Measurements from ENCODE around the gene KCTD14. TPM values are rescaled to one million over a fixed set of nuclear protein-coding genes. Genes with fewer than 3 reads are reported as not detected.
"Not testable (repeated sequence)": the region's sequence is repeated elsewhere in the genome, so short reads cannot be mapped to it uniquely, and the experiment has no call there.

The KCTD14 gene
- total RNA-seq, 2 donors from 2014 or later = 8.6 to 12.8 TPM

- H3K36me3 ChIP-seq (ENCODE audit: control insufficient read depth, insufficient read depth, low read length) = peaks cover 24% of the 10 kb centered on the region
- no peak overlapping the region for H3K27ac ChIP-seq (ENCODE audit: low read depth, low read length)
- no peaks in the 10 kb centered on the region for H3K27me3 Mint-ChIP-seq (ENCODE audit: insufficient read depth)
- peaks cover 26% of the 10 kb centered on the region for H3K36me3 Mint-ChIP-seq (ENCODE audit: low read depth)
- H3K4me1 ChIP-seq (ENCODE audit: control insufficient read depth, insufficient read depth, low read length) = no peaks in the 10 kb centered on the region
- no peak for TF ChIP-seq CTCF (conservative IDR thresholded peaks at IDR 0.05)
- H3K9me3 Mint-ChIP-seq = peaks cover 1% of the 10 kb centered on the region
- no peak overlapping the region for H3K9ac ChIP-seq (ENCODE audit: extremely low read depth, low read length, poor library complexity, severe bottlenecking)
- no peak for DNase-seq
- peaks cover 3% of the 10 kb centered on the region for H3K4me1 Mint-ChIP-seq
- no peaks in the 10 kb centered on the region for H3K9me3 ChIP-seq (ENCODE audit: control insufficient read depth, low read length)
- no peak overlapping the region for H3K27ac Mint-ChIP-seq
- no peak overlapping the region for H3K4me3 ChIP-seq (ENCODE audit: low read length)
- WGBS, 2 experiments (ENCODE audit: insufficient coverage in 1 of 2, insufficient read length in 1 of 2) = 96 to 100% methylated on average over 3 to 4 of the region's 5 CpGs
- no peaks in the 10 kb centered on the region for H3K27me3 ChIP-seq (ENCODE audit: control insufficient read depth, insufficient read depth, low read length, poor library complexity, severe bottlenecking)
- no peak overlapping the region for H3K4me3 Mint-ChIP-seq
Observed at GRCh38 chr11:77990981-77991380, 32.1 kb downstream of the KCTD14 start.

GRCh38 chr11:77986456-77986855 is 36.6 kb downstream of the KCTD14 start:
- H3K9me3 ChIP-seq (ENCODE audit: control insufficient read depth, low read length); H3K4me3 Mint-ChIP-seq; DNase-seq; H3K27me3 ChIP-seq (ENCODE audit: control insufficient read depth, insufficient read depth, low read length, poor library complexity, severe bottlenecking); H3K4me1 Mint-ChIP-seq; H3K4me3 ChIP-seq (ENCODE audit: low read length); H3K4me1 ChIP-seq (ENCODE audit: control insufficient read depth, insufficient read depth, low read length); H3K9me3 Mint-ChIP-seq; H3K27me3 Mint-ChIP-seq (ENCODE audit: insufficient read depth); H3K27ac ChIP-seq (ENCODE audit: low read depth, low read length); H3K9ac ChIP-seq (ENCODE audit: extremely low read depth, low read length, poor library complexity, severe bottlenecking); H3K27ac Mint-ChIP-seq: not testable (repeated sequence)
- WGBS, 2 experiments (ENCODE audit: insufficient coverage in 1 of 2, insufficient read length in 1 of 2) = 88 to 96% methylated on average over 5 to 8 of the region's 8 CpGs
- H3K36me3 Mint-ChIP-seq (ENCODE audit: low read depth) = peaks cover 52% of the 10 kb centered on the region
- peaks cover 25% of the 10 kb centered on the region for H3K36me3 ChIP-seq (ENCODE audit: control insufficient read depth, insufficient read depth, low read length)

- no peak overlapping the region for H3K27ac Mint-ChIP-seq
- H3K4me3 Mint-ChIP-seq = no peak overlapping the region
- no peaks in the 10 kb centered on the region for H3K9me3 Mint-ChIP-seq
- peaks cover 63% of the 10 kb centered on the region for H3K36me3 Mint-ChIP-seq (ENCODE audit: low read depth)
- H3K4me1 Mint-ChIP-seq = no peaks in the 10 kb centered on the region
- no peaks in the 10 kb centered on the region for H3K27me3 Mint-ChIP-seq (ENCODE audit: insufficient read depth)
- no peak overlapping the region for H3K27ac ChIP-seq (ENCODE audit: low read depth, low read length)
- WGBS, 2 experiments (ENCODE audit: insufficient coverage in 1 of 2, insufficient read length in 1 of 2) = 95 to 100% methylated on average over 2 of the region's 2 CpGs
- H3K36me3 ChIP-seq (ENCODE audit: control insufficient read depth, insufficient read depth, low read length) = peaks cover 36% of the 10 kb centered on the region
- TF ChIP-seq CTCF (conservative IDR thresholded peaks at IDR 0.05) = no peak
- DNase-seq = no peak
- no peaks in the 10 kb centered on the region for H3K4me1 ChIP-seq (ENCODE audit: control insufficient read depth, insufficient read depth, low read length)
- no peaks in the 10 kb centered on the region for H3K27me3 ChIP-seq (ENCODE audit: control insufficient read depth, insufficient read depth, low read length, poor library complexity, severe bottlenecking)
- no peak overlapping the region for H3K9ac ChIP-seq (ENCODE audit: extremely low read depth, low read length, poor library complexity, severe bottlenecking)
- H3K9me3 ChIP-seq (ENCODE audit: control insufficient read depth, low read length) = no peaks in the 10 kb centered on the region
- no peak overlapping the region for H3K4me3 ChIP-seq (ENCODE audit: low read length)
Observed at GRCh38 chr11:77981346-77981947, 41.6 kb downstream of the KCTD14 start.

- Mint-ChIP-seq H3K27ac (no peak overlapping the region), H3K9me3 (peaks cover 2% of the 10 kb centered on the region), H3K4me3 (no peak overlapping the region), H3K36me3 (ENCODE audit: low read depth) (peaks cover 22% of the 10 kb centered on the region), H3K27me3 (ENCODE audit: insufficient read depth) (no peaks in the 10 kb centered on the region), H3K4me1 (no peaks in the 10 kb centered on the region)
- H3K4me1 ChIP-seq (ENCODE audit: control insufficient read depth, insufficient read depth, low read length) = no peaks in the 10 kb centered on the region
- H3K4me3 ChIP-seq (ENCODE audit: low read length) = no peak overlapping the region
- 80 to 97% methylated on average over 1 to 2 of the region's 2 CpGs for WGBS, 2 experiments (ENCODE audit: insufficient coverage in 1 of 2, insufficient read length in 1 of 2)
- peaks cover 8% of the 10 kb centered on the region for H3K36me3 ChIP-seq (ENCODE audit: control insufficient read depth, insufficient read depth, low read length)
- H3K27ac ChIP-seq (ENCODE audit: low read depth, low read length) = no peak overlapping the region
- no peaks in the 10 kb centered on the region for H3K27me3 ChIP-seq (ENCODE audit: control insufficient read depth, insufficient read depth, low read length, poor library complexity, severe bottlenecking)
- H3K9ac ChIP-seq (ENCODE audit: extremely low read depth, low read length, poor library complexity, severe bottlenecking) = no peak overlapping the region
- peaks cover 2% of the 10 kb centered on the region for H3K9me3 ChIP-seq (ENCODE audit: control insufficient read depth, low read length)
- TF ChIP-seq CTCF (conservative IDR thresholded peaks at IDR 0.05) = no peak
- no peak for DNase-seq
Observed at GRCh38 chr11:77968337-77968736, 54.7 kb downstream of the KCTD14 start.

Measured in endodermal cell (in vitro differentiated cells).